Endothelial cell of umbilical vein (primary cell): ENCODE results near the gene LSP1.

Source experiments
- EZH2 ChIP-seq: IDR thresholded peaks from 2 replicates; pipeline ENCODE4 v1.6.1; 2012; ENCODE audit warnings: borderline replicate concordance, low read depth, mild to moderate bottlenecking, moderate library complexity, low read length, inconsistent platforms; ENCODE audit not compliant: severe bottlenecking
- FOS ChIP-seq: IDR thresholded peaks from 2 replicates; pipeline ENCODE4 v1.6.1; 2011; ENCODE audit warnings: mild to moderate bottlenecking, low read length, moderate library complexity, borderline replicate concordance; ENCODE audit not compliant: insufficient read depth
- MYC ChIP-seq: IDR thresholded peaks from one replicate; pipeline ENCODE4 v1.6.1; 2011; ENCODE audit warnings: mild to moderate bottlenecking, low read depth, low read length
- POLR2A ChIP-seq: IDR thresholded peaks from 2 replicates; pipeline ENCODE4 v1.6.1; 2012; ENCODE audit warnings: low read depth, mild to moderate bottlenecking, control low read depth, low read length
- POLR2AphosphoS5 ChIP-seq: IDR thresholded peaks from 2 replicates; pipeline ENCODE4 v1.6.1; 2012; ENCODE audit warnings: low read depth, mild to moderate bottlenecking, control low read depth, low read length, moderate library complexity; ENCODE audit not compliant: insufficient read depth
- TF ChIP-seq, protein P1 (sequence below), 2 donors: IDR thresholded peaks; 1 replicate in 1 of 2; 2 replicates in 1 of 2; pipeline ENCODE4 v1.5.1; 2011; ENCODE audit warnings: low read length in 2 of 2, mild to moderate bottlenecking in 2 of 2, moderate library complexity in 2 of 2, control low read depth in 1 of 2, inconsistent platforms in 1 of 2, low read depth in 1 of 2; ENCODE audit not compliant: insufficient read depth in 1 of 2; ENCODE audit errors: extremely low read depth in 1 of 2
- TF ChIP-seq, protein P2 (sequence below): IDR thresholded peaks from 2 replicates; pipeline ENCODE4 v1.6.1; 2011; ENCODE audit not compliant: insufficient read depth, insufficient read length

DNA sequence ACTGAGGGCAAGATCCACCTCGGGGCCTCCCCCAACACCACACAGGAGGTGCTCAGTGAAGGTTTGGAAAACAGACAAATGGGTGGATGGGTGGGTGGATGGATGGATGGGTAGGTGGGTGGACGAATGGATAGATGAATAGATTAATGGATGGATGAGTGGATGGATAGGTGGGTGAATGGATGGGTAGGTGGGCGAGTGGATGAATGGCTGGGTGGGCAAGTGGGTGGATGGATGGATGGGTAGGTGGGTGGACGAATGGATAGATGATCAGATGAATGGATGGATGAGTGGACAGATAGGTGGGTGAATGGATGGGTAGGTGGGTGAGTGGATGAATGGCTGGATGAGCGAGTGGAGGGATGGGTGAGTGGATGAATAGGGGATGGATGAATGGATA is 39.7 kb downstream of the LSP1 start:
- TF ChIP-seq, protein P1, sequence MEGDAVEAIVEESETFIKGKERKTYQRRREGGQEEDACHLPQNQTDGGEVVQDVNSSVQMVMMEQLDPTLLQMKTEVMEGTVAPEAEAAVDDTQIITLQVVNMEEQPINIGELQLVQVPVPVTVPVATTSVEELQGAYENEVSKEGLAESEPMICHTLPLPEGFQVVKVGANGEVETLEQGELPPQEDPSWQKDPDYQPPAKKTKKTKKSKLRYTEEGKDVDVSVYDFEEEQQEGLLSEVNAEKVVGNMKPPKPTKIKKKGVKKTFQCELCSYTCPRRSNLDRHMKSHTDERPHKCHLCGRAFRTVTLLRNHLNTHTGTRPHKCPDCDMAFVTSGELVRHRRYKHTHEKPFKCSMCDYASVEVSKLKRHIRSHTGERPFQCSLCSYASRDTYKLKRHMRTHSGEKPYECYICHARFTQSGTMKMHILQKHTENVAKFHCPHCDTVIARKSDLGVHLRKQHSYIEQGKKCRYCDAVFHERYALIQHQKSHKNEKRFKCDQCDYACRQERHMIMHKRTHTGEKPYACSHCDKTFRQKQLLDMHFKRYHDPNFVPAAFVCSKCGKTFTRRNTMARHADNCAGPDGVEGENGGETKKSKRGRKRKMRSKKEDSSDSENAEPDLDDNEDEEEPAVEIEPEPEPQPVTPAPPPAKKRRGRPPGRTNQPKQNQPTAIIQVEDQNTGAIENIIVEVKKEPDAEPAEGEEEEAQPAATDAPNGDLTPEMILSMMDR (IDR thresholded peaks at IDR 0.05; ENCODE audit: extremely low read depth in 1 of 2, insufficient read depth in 1 of 2, low read depth in 1 of 2, low read length in 2 of 2): no peak
- TF ChIP-seq POLR2A (no peak), EZH2 (no peak), MYC (no peak), POLR2AphosphoS5 (no peak), FOS (no peak)
- TF ChIP-seq, protein P2, sequence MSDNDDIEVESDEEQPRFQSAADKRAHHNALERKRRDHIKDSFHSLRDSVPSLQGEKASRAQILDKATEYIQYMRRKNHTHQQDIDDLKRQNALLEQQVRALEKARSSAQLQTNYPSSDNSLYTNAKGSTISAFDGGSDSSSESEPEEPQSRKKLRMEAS: no peak
